Measurements from ENCODE around the gene COL26A1.
"Not testable (repeated sequence)": the region's sequence is repeated elsewhere in the genome, so short reads cannot be mapped to it uniquely, and the experiment has no call there.

COL26A1 gene

GRCh38 chr7:101553771-101554445 is 191.2 kb downstream of the COL26A1 start:
- DNase-seq (ENCODE audit: low spot score) = no peak

- DNase-seq (ENCODE audit: low spot score) = no peak
These were observed 192.1 kb downstream of the COL26A1 start for GRCh38 chr7:101554584-101555268.

- DNase-seq (ENCODE audit: low spot score) = no peak
These were observed 192.7 kb downstream of the COL26A1 start for GRCh38 chr7:101555269-101555920.

GRCh38 chr7:101555921-101556275 is 193.2 kb downstream of the COL26A1 start:
- DNase-seq (ENCODE audit: low spot score) = no peak

- DNase-seq (ENCODE audit: low spot score) = no peak
These were observed 193.8 kb downstream of the COL26A1 start for GRCh38 chr7:101556453-101556968.

GRCh38 chr7:101557421-101557820 is 194.7 kb downstream of the COL26A1 start:
- no peak for DNase-seq (ENCODE audit: low spot score)

- DNase-seq (ENCODE audit: low spot score) = no peak
These were observed 195.5 kb downstream of the COL26A1 start for GRCh38 chr7:101557978-101558741.

- no peak for DNase-seq (ENCODE audit: low spot score)
These were observed 196.2 kb downstream of the COL26A1 start for GRCh38 chr7:101558742-101559325.

- DNase-seq (ENCODE audit: low spot score) = no peak
These were observed 196.9 kb downstream of the COL26A1 start for GRCh38 chr7:101559586-101559985.

- DNase-seq (ENCODE audit: low spot score) = not testable (repeated sequence)
These were observed 197.3 kb downstream of the COL26A1 start for GRCh38 chr7:101560021-101560420.

GRCh38 chr7:101560856-101561255 is 198.2 kb downstream of the COL26A1 start:
- DNase-seq (ENCODE audit: low spot score) = no peak

GRCh38 chr7:101561293-101561692 is 198.6 kb downstream of the COL26A1 start:
- DNase-seq (ENCODE audit: low spot score) = not testable (repeated sequence)

GRCh38 chr7:101562531-101563197 is 200.0 kb downstream of the COL26A1 start:
- DNase-seq (ENCODE audit: low spot score) = no peak

GRCh38 chr7:101563198-101563901 is 200.7 kb downstream of the COL26A1 start:
- DNase-seq (ENCODE audit: low spot score) = no peak

- DNase-seq (ENCODE audit: low spot score) = no peak
These were observed 201.5 kb downstream of the COL26A1 start for GRCh38 chr7:101563943-101564777.

GRCh38 chr7:101564778-101565211 is 202.1 kb downstream of the COL26A1 start:
- no peak for DNase-seq (ENCODE audit: low spot score)

- no peak for DNase-seq (ENCODE audit: low spot score)
These were observed 203.0 kb downstream of the COL26A1 start for GRCh38 chr7:101565601-101566209.

- DNase-seq (ENCODE audit: low spot score) = no peak
These were observed 204.6 kb downstream of the COL26A1 start for GRCh38 chr7:101567230-101567629.

GRCh38 chr7:101572156-101572555 is 209.5 kb downstream of the COL26A1 start:
- DNase-seq (ENCODE audit: low spot score) = no peak

Measured in globus pallidus (tissue), 1 donor.